Activated CD4-positive, CD25-positive, alpha-beta regulatory T cell (primary cell): ENCODE results near the gene SHH.
"Not testable (repeated sequence)": the region's sequence is repeated elsewhere in the genome, so short reads cannot be mapped to it uniquely, and the experiment has no call there.

Experiments
- DNase-seq, 4 experiments: peaks; one replicate each; lab custom pipeline; 2025; lab: John Stamatoyannopoulos, UW

Gene SHH

DNA sequence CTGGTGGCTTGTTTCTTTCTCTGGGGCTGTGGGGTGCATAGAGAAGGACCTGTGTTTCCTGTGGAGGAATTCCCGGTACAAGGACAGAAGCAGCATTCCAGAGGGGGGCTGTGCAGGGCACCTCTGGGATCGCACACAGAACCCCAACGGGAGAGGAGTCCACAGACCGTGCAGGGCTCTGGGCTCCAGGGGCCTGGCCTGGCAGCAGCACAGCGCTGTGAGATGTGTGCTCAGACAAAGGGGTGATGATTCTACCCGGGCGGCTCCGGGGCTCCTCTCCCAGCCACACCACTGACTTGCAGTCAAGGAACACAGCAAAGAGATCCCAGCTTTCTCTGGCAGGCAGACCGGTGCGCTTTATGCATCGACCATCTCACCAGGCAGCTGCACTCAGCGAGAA lies 6.9 kb upstream of the SHH start:
- no peak for DNase-seq

DNA sequence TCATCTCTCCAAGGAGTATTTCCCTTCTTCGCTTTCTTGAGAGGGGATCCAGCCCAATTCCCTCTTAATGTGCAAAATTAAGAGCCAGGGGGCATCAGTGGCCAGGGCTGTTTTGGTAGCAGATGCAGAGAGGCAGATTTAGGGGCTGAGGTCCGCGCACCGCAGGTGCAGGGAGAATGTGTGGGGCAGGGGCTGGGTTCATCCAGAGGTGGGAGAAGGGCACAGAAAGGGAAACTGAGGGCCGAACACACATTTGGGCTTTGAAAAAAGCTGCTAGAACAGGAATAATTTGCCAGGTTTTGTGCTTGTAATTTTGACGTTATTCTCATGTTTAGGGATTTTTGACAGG lies 6.5 kb upstream of the SHH start:
- DNase-seq = no peak

DNA sequence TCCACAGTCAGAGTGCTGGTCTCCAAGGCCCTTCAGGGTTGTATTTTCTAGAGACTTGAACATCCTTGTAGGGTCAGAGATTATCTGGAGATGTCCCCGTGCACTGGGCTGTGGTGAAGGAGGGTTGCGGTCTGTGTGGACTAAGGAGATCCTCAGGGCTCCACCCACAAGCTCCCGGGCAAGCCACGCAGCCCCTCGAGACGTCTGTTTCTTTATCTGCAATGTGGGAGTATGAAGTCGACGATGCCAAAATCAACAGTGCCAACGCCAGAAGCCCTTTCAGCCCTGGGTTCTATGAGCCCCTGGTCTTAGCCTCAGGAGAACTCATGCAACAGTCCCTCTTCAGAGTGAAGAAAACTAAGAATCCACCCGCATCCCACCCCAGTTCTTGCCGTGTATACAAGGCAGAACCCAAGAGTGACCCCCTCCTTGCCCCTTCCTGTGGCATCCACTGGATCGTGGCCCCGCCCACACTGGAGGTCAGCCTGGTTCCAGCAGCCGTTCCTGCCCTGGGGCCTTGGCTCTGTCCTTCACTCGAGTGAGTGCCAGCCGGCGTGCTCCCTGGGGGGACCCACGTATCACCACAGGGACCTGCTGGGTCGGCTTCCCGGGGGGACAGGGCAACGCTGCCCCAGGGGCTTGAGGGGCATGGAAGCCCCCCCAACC lies 6.0 kb upstream of the SHH start:
- DNase-seq = no peak

DNA sequence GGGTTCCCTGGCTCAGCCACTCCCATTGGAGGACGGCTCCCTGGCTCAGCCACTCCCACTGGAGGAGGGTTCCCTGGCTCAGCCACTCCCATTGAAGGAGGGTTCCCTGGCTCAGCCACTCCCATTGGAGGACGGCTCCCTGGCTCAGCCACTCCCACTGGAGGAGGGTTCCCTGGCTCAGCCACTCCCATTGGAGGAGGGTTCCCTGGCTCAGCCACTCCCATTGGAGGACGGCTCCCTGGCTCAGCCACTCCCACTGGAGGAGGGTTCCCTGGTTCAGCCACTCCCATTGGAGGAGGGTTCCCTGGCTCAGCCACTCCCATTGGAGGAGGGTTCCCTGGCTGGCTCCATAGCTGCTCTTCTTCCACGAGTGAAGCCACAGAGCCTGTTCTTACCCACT lies 5.3 kb upstream of the SHH start:
- not testable (repeated sequence) for DNase-seq

DNA sequence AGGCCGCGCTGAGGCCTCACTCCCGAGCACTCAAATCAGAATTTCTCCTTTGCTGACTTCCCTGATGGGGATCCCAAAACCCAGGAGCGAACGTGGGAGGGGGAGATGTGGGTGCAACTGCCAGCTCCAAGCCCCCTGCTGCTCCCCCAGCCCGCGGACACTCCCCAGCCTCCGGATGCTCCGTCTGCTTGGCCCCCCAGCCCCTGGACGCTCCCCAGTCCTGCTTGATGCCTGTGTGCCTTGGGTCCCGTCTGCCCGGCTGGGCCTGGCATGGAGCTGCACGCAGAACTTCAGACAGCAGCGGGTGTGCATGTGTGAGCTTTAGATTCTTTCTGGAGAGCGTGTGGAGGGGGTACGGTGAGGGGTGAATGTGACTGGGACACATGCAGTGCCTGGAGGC lies 4.7 kb upstream of the SHH start:
- DNase-seq = no peak

DNA sequence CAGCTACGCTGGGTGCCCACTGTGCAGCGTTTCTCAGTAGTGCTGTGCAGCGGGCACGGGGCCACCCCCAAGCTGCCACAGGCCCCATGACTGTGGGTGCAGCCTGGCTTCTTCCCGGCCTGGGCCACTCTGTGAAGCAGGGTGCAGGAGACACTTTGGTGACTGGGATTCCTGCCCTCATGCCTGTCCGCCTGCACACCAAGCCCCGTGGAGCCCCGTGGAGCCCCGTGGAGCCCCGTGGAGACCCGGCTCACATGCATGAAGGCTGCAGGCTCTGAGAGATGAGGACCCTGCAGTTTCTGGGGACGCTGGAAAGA lies 3.9 kb upstream of the SHH start:
- DNase-seq = no peak

DNA sequence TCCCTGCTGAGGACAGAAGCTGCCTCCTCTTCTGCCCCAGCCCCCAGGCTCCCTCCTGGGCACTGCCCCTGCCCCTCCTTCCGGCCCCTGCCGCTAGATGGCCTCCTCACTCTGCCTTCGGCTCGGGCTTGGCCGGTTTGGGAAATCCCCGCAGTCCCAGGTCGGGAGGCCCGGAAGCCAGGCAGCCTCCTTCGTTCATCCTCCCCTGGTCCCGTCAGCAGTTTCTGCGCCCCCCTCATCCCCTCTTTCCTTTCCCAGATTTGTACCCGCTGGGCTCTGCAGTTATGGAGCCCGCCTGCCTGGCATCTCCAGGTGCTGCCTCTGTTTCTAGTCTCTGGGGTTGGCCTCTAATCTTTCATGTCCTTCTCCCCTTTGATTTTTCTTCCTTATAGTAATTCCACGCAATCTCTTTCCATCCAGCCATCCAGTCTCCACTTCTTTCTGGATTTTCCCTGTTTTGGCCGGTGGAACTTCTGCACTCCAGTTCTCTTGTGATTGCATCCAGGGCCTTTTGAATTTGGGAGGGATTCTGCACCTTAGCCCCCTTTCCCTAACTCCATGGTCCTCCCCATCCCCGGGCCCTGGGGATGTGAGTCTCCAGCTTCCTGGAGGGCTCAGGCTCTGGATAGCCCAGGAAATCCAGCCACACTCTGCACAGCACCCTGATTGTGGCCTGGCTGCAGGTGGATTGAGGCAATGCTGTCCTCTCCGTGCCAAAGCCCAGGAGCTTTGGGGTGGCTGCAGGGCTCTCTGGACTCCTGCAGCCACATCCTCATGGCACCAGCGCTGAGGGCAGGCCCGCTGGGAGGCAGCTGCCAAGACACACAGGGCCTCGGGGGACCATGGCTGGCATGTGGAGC lies 3.3 kb upstream of the SHH start:
- DNase-seq = peak in 3 of 4 experiments; percentile 8 to 33 (median 16)

DNA sequence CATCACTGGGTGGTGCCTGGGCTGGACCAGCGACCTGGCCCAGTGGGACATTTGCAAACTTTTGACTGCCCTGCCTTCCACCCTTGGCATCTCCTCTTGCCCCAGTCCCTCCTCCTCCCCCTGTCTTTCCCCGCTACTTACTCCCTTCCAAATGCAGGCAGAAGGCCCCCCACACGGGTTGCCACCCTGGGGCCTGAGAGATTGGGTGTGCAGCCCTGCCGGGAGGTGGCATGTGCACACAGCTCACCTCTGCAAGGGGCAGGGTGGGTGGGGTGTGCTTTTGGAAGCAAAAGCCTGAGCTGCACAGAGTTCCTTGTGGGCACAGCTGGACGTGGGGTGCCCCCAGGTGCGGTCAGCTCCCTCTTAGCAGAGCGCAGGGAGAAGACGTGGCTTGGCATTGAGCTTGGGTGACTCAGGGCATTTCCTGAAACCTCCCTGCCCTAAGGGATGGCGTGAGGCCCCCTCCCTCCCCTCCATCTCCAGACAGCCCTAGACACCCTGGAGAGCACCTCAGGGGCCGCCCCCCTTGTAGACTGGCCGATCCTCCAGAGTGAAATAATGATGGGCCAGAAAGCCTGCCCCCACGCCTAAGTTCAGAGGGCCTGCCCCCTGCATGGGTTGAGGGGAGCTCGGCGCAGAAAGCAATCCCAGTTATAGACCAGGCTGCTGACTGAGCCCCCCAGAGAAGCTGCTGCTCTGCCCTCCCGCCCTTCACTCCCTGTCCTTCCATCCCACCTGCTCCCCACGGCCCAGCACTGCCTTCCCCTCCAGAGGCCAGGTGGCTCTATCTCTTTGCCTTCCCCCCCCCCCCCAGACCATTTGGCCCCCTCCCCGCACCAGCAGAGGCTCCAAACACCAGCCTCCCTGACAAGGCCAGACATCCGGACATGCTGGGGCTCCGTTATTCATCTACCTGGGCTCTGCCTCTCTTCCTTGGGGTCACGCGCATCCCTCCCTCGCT lies 2.3 kb upstream of the SHH start:
- DNase-seq = no peak

DNA sequence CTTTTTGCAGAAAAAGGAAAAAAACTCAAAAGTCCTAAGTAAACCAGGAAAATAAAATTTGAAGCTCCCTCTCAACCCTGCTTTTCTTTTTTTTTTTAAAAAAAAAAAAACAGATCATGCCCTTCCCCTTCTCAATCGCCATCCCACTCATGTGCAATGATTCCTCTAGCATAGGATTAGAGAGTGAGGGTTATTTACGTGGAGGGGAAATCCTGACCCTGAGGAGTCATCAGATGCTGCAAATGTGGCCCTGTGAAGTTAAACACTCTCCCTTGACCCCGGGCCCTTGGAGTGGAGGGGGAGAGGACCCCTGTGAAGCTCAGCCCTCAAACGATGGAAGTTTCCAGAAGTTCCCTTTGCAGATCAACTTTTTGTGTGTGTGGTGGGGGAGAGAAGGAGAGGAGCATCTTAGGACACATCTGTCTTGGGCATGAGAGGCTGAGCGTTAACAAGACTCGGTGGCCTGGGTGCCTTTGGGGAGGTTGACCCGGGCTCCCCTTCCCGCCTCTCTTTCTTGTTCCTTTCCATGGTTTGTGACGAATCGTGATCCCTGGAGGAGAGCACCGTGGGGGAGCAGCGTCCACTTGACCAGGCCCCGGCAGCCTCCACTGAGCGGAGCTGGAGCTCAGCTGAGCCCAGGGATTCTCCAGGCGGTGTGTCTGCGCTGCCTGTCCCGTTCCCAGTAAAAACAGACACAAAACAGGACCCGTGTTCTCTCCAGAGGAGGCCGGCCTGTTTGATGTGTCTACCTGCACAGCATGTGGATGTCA lies 1.5 kb upstream of the SHH start:
- no peak for DNase-seq

DNA sequence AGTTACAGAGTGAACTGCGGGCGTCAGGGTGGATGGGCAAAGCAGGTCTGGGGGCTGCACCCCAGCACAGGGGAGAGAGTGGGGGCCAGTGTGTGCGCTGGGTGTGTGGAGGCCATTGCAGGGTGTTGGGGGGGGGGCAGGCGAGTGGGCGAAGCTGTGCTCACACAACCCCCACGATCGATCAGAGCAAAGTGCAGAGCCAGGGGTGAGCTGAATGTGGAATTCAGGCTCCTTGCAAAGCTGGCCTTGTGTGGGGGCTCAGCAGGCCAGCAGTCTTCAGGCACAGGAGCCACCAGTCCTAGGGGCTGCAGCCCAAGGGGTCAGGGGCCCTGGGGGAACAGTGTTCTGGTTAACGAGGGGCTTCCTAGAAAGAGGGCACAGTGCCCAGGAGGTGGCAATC lies 862 bp upstream of the SHH start:
- no peak for DNase-seq

DNA sequence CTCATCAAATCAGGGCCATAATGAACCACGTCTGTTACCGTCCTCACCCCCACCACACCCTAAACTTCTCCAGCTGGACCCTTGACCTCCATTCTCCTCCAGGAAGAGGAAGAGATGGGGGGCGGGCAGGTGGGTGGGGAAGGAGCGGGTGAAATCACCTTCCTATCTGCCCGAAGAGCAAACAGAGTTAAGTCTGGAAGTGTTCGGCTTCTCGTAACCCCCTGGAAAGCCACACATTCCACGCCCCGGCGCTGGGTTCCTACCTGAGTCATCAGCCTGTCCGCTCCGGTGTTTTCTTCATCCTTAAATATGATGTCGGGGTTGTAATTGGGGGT lies 736 bp downstream of the SHH start:
- DNase-seq = no peak

DNA sequence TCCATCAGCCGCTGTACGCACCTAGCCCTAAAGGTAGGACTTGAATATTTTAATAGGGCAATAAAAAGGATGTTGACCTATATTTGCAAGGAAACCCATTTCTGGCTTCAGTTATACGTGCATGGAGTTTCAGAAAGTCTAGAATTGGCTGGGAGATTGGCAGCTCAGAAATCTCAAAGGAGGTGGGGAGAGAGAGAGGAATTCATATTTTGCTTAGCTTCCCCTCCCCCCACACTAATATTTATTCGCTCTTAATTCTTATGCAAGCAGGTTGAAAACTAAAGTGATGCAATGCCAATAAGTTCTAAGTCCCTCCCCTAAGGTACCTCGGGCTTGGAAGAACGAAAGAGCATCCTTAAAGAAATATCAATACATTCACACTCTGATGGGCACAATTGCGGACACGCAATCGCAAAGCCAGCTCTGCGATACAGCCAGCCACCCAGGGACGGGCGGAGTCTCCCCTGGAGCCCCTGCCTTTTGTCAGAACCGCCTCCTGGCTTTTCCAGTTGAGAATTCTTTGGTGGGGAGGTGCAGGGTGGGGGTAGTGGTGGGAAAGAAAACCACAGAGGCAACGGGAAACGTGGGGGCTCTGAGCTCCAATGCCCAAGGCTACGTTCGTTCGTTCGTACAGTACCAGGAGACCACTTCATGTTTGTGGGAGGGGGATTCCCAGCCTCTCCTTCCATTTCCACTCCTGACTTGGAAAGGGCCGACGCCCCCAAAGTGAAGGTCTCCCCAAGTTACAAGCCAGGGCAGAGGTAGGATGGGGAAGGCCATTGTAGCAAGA lies 1.3 kb downstream of the SHH start:
- no peak for DNase-seq

DNA sequence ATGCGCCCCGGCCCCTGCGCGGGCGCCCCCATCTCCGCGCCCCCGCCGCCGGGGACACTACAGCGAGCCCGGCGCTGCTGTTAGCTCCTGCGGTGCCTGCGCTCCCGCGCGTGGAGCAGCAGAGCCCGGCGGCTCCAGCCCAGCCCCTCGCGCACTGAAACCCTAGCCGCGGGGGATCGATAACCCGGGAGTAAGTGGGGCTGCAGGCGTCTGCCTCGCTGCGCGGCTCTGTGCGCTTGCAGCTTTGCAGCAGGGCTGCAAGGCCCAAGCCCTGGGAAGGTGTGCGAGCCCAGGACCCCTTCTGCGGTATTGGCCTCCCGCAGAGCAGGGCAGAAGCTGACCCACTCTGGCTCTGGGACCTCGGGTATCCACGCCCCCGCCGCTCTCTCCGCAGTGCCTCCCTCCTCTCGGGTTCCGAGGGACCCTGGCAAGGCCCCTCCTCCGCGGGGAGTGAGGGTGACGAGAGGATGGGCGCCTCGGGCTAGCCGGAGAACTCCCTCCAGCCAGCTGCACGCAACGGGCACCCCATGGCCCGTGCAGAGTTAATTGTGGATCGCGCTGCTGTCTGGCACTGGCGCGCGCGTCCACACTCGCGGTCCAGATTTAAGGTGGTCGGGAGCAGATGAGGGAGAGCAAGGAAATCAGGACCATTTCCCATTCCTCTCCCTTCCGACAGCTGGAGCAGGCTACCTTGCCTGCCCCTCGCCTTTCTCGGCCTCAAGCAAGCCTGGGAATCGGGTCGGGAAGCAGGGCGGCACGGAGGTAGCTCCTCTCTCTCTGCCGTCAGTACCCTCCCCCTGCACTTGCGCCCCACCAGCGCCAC lies 2.1 kb downstream of the SHH start:
- no peak for DNase-seq

DNA sequence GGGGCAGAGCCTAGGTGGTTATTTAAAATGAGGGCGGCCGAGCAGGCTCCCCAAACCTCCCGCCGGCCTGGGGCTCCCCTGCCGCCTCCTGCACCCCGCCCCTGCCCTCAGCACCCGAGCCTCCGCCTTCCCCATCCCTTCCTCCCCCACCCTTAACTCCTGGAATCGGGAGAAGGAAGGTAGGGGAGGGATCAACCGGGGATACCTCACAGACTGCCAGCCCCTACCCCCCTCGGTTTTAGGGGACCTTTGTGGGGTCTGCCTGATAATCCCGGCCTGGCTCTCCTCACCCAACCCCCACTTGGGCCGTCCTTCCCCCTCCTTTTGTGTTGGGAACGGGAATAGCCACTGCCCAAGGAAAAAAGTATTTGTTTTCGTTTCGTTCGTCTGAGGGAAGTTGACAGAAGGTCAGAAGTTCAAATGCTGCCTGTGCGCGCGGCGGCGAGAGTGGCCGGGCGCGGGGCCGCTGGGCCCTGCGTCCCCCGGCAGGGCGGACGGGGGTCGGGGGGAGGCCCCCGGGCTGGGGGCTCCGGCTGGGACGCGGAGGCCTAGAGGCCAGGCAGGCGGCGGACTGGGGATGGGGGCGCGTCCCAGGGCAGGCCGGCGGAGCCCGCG lies 2.8 kb downstream of the SHH start:
- no peak for DNase-seq

DNA sequence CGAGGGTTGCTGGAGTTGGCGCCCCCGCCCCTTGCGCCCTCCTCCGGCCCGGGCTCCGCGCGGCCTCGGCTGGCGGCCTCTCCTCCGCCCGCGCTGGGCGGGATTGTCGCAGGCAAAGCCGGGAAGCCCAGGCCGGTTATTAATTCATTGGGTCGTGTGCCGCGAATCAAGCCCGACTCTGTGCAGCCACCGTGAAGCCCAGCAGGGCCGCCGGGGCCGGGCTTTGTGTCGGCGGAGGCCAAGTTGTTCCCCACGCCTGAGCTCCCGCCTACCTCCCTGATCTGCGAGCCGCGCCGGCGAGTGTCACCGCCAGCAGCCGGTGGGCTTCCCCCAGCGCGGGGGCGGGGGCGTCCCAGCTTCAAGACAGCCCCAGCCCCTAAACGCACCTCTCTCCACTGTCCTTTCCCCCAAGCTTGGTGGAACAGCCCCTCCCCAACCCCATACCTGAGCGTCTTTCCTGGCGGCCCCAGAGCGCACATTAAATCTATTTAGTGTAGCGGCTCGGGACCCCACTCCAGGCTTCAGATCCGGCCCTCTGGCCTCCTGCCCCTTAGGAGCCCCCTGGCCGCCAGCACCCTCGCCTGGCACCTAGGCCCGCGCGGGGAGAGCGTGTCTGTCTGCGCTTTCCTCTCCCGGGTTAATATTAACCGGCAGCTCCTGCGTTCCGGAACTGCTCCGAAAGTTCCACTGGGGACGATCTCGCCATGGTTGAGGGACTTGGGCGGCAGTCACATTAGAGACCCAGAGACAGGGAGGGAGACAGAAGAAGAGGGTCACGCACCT lies 3.5 kb downstream of the SHH start:
- no peak for DNase-seq

DNA sequence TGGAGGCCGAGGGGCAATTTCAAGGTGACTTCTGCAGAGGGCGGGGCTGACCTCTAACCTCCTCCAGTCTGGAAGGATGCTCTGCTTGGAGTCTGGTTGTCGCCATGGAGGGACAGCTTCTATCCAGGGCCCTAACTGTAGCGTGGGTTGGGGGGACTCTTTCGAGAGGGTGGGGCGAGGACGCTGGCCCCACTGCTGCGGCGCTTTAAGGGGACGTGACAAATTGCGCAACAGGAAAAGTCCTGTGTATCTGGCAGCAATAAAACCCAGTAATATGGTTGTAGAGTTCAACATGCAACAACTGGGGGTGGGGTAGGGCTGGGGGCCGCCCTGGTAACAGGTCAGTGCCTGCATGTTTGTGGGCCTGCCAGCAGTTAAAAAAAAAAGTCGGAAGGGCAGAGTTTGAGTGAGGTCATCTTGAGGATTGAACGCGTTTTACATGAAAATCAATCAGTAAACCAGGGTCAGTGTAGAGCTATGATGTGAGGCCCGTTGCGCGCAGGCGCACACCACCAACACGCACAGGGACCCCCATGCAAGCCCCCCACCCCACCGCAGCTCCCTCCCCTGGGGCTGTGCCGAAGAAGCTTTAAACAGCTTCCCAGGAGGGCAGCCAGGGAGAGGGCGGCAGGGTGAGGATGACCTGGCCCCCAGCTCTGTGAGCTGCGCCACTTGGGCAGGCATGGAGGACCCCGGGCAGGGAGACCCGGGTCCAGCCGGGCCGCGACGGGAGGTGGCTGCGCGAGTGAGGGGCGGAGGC lies 4.3 kb downstream of the SHH start:
- DNase-seq = no peak

DNA sequence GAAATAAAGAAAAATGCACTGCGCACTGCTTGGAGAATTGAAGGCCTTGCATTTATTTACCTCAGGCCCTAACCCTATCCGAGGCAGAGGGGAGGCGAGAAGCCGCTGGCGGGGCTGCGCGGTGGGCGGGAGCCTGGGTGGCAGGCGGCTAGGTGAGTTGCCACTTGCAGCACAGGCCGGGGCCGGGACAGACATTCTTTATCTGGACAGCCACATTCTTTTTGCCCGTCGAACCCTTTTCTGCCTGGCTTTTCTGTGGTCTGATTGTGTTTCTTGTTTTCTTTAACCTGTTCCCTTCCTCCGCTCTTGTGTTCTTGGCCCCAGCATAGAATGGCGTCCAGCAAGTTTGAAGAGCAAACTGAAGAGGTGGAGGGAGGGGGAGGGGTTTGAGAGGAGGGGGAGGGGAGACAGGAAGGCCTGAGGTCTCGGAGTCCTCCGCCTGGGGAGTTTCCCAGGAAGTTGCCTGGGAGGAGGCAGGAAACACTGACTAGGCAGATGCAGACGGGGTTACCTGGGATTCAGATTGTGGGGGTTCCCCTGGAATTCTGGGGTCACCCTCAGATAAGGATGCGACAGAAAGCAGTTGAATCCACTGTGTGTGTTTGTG lies 5.1 kb downstream of the SHH start:
- no peak for DNase-seq
